Stimulated activated CD8-positive, alpha-beta memory T cell treated with anti-CD3 and anti-CD28 coated beads, Interleukin-12 subunit alpha, Interleukin-12 subunit beta, amount 100 ng/mL, for 24 hours (primary cell): ENCODE results near the gene CNTNAP2.

ENCODE experiments used
- DNase-seq: peaks from one replicate; pipeline ENCODE4 v3.0.0-alpha.2; 2020; ENCODE audit errors: extremely low read depth

CNTNAP2 gene

GRCh38 chr7:148337995-148338747, 2221.6 kb downstream of the CNTNAP2 start:
- DNase-seq = no peak

GRCh38 chr7:148340438-148341280, 2224.1 kb downstream of the CNTNAP2 start:
- no peak for DNase-seq

- DNase-seq = no peak
Measured at GRCh38 chr7:148344406-148344805, 2227.8 kb downstream of the CNTNAP2 start.

GRCh38 chr7:148347981-148348380, 2231.4 kb downstream of the CNTNAP2 start:
- DNase-seq = no peak

- DNase-seq = no peak
Measured at GRCh38 chr7:148348466-148348865, 2231.9 kb downstream of the CNTNAP2 start.

GRCh38 chr7:148356303-148356702, 2239.7 kb downstream of the CNTNAP2 start:
- DNase-seq = no peak

- DNase-seq = no peak
Measured at GRCh38 chr7:148362541-148362940, 2245.9 kb downstream of the CNTNAP2 start.

GRCh38 chr7:148367731-148368475, 2251.3 kb downstream of the CNTNAP2 start:
- DNase-seq = no peak

- DNase-seq = no peak
Measured at GRCh38 chr7:148368562-148368961, 2252.0 kb downstream of the CNTNAP2 start.

GRCh38 chr7:148371280-148371937, 2254.8 kb downstream of the CNTNAP2 start:
- no peak for DNase-seq

GRCh38 chr7:148374396-148375259, 2258.0 kb downstream of the CNTNAP2 start:
- no peak for DNase-seq

GRCh38 chr7:148379677-148380076, 2263.1 kb downstream of the CNTNAP2 start:
- no peak for DNase-seq

GRCh38 chr7:148380596-148381419, 2264.2 kb downstream of the CNTNAP2 start:
- DNase-seq = no peak

GRCh38 chr7:148382596-148382995, 2266.0 kb downstream of the CNTNAP2 start:
- DNase-seq = no peak

GRCh38 chr7:148383651-148384050, 2267.1 kb downstream of the CNTNAP2 start:
- DNase-seq = no peak

GRCh38 chr7:148385009-148385682, 2268.5 kb downstream of the CNTNAP2 start:
- no peak for DNase-seq

- DNase-seq = no peak
Measured at GRCh38 chr7:148390381-148390780, 2273.8 kb downstream of the CNTNAP2 start.

GRCh38 chr7:148391591-148391990, 2275.0 kb downstream of the CNTNAP2 start:
- DNase-seq = no peak

- no peak for DNase-seq
Measured at GRCh38 chr7:148394582-148394981, 2278.0 kb downstream of the CNTNAP2 start.
